AG04449 (cell line): ENCODE data around the gene ADCY7.

ENCODE experiments used
- CTCF ChIA-PET: fragments of 350-600 bp; formaldehyde crosslinking; extraction: SDS; loops from one replicate; lab custom pipeline; 2021; ENCODE audit warnings: antibody characterized with exemption; lab: Yijun Ruan, JAX
- POLR2A ChIA-PET: fragments of 400-600, 350-600 bp; formaldehyde crosslinking; extraction: SDS; loops from one replicate; lab custom pipeline; 2020; ENCODE audit warnings: antibody characterized with exemption, inconsistent platforms; lab: Yijun Ruan, JAX
- DNase-seq: peaks from one replicate; pipeline ENCODE4 v3.0.0-alpha.2; 2010; ENCODE audit warnings: low read depth, low spot score
- H3K4me3 ChIP-seq: 2 replicates; pipeline ENCODE4 v1.5.1; 2011; ENCODE audit warnings: low read depth, mild to moderate bottlenecking, control low read depth, low read length
- CTCF ChIP-seq: IDR thresholded peaks from one replicate; pipeline ENCODE4 v1.5.1; 2011; ENCODE audit warnings: mild to moderate bottlenecking, moderate library complexity, low read length, control low read depth, inconsistent platforms; ENCODE audit not compliant: insufficient read depth; ENCODE audit errors: missing control alignments

The ADCY7 gene

DNA sequence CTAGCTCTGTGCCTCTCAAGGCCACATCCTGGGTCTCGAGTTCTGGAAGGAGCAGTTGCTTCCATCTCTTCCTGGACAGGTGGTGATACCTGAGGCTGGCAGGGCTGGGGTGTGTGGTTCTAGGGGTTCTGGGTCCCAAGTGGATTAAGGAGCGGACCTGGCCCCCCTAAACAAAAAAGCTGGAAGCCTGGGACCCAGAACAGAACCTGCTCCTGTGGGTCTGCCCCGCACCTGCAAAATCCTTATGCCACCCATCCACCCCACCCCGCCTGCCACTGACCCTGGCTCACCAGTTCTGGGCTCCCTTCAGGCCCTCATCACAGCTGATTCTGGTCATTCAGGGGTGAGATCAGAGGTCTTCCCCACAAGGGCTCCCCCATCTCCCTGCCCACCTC lies 44.8 kb downstream of the ADCY7 start:
- POLR2A ChIA-PET, result no interaction called here
- TF ChIP-seq CTCF, result no peak

DNA sequence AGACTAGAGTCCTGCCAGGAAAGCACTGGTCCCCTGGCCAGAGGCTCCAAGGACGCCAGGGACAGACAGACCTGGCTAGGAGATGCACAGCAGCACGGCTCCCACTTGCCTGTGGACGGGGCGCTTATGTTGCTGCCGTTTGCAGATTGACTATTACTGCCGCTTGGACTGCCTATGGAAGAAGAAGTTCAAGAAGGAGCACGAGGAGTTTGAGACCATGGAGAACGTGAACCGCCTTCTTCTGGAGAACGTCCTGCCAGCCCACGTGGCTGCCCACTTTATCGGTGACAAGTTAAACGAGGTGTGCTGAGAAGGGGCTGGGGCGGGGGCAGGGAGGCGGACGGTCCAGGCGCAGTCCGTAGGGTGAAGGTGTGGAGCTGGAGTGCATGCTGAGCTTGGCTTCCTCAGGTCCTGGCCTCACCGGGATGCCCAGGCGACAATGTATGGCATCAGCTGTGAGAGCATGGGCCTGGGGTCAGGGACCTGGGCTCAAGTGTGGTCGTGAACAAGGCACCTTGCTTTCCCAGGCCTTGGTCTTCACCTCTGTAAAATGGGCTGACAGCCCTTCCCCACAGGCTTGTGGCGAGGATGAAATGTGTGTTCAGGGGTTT lies 45.6 kb downstream of the ADCY7 start:
- TF ChIP-seq CTCF, result no peak

More for the DNA sequence above, 44.8 kb downstream of the ADCY7 start:
- no peak for DNase-seq
- H3K4me3 ChIP-seq, result no peak overlapping the region
- CTCF ChIA-PET, result interaction anchor here (1.4 kb wide), 1 partner anchor 286 kb away, joined by 3 read pairs; the partner anchor contains the start of gene CNEP1R1

GRCh38 chr16:50313596-50314478 lies 47.5 kb downstream of the ADCY7 start:
- no peak for TF ChIP-seq CTCF
- POLR2A ChIA-PET, result interaction anchor here (0.9 kb wide), 1 partner anchor 164 kb away, joined by 3 read pairs; no protein-coding TSS in a partner anchor
- DNase-seq, result no peak
- no peak overlapping the region for H3K4me3 ChIP-seq
- CTCF ChIA-PET, result interaction anchor here (0.6 to 1.9 kb wide), 4 partner anchors 9 to 41 kb away, joined by 3 to 4 read pairs (median 4); no protein-coding TSS in a partner anchor

More for the DNA sequence above, 45.6 kb downstream of the ADCY7 start:
- CTCF ChIA-PET, result no interaction called here
- no peak for DNase-seq
- H3K4me3 ChIP-seq, result no peak overlapping the region
- POLR2A ChIA-PET, result no interaction called here

GRCh38 chr16:50314665-50315064 lies 48.3 kb downstream of the ADCY7 start:
- DNase-seq, result no peak
- ChIA-PET POLR2A (no interaction called here), CTCF (interaction anchor here (0.8 to 1.9 kb wide), 3 partner anchors 8 to 40 kb away, joined by 3 to 4 read pairs (median 4); no protein-coding TSS in a partner anchor)
- TF ChIP-seq CTCF, result no peak
- H3K4me3 ChIP-seq, result no peak overlapping the region

DNA sequence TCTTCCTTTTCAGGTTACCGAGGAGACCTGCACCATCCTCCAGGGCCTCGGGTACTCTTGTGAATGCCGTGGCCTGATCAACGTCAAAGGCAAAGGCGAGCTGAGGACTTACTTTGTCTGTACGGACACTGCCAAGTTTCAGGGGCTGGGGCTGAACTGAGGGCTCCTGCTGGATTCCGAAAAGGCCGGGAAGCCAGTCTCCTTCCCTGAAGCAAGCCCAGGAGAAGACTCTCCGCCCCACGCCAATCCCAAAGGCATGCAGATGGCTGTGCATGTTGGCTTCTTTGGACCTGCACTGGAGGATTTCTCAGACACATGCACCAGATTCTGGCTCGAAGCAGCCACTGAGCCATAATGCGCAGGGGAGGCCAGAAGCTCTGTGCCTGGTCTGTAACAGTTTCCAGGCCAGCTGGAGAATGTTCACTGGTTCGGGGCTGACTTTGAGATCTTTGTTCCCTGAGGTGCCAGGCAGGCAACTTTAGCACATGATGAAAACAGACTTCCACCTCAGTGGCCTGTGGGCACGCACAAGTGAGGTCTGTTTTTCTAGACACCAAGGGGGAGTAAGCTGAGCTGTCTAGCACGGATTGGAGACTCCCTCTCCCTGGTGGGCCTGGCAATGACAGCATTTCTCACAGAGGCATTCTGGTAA lies 49.1 kb downstream of the ADCY7 start:
- DNase-seq, result no peak
- POLR2A ChIA-PET, result no interaction called here
- no peak for TF ChIP-seq CTCF
- CTCF ChIA-PET, result interaction anchor here (1.5 kb wide), 1 partner anchor 12 kb away, joined by 8 read pairs; no protein-coding TSS in a partner anchor
- no peak overlapping the region for H3K4me3 ChIP-seq
